MM.1S (cell line): Measurements from ENCODE around the gene RBM4.

Experiments
- DNase-seq: peaks from one replicate; pipeline ENCODE4 v3.0.0-alpha.2; 2015
- H2AFZ ChIP-seq: fragments of 300-600 bp; sonication (generic); 2 replicates; pipeline ENCODE4 v1.6.0; 2016; ENCODE audit warnings: antibody characterized with exemption, low read length
- H3F3A ChIP-seq: fragments of 300-600 bp; sonication (generic); 2 replicates; pipeline ENCODE4 v1.6.1; 2016; ENCODE audit warnings: mild to moderate bottlenecking, antibody characterized with exemption, low read length, moderate library complexity, mixed read lengths; ENCODE audit not compliant: insufficient read depth
- H3K27ac ChIP-seq: fragments of 300-600 bp; sonication (generic); 2 replicates; pipeline ENCODE4 v1.5.1; 2016; ENCODE audit warnings: mild to moderate bottlenecking, low read length
- H3K27me3 ChIP-seq: fragments of 300-600 bp; sonication (generic); replicated peaks from 2 replicates; pipeline ENCODE4 v1.6.0; 2016; ENCODE audit warnings: low read length; ENCODE audit not compliant: insufficient read depth
- H3K36me3 ChIP-seq: fragments of 300-600 bp; sonication (generic); replicated peaks from 2 replicates; pipeline ENCODE4 v1.6.1; 2016; ENCODE audit warnings: mild to moderate bottlenecking, low read length, mixed read lengths; ENCODE audit not compliant: insufficient read depth
- H3K4me1 ChIP-seq: fragments of 300-600 bp; sonication (generic); 2 replicates; pipeline ENCODE4 v1.6.1; 2016; ENCODE audit warnings: low read length, mixed read lengths
- H3K4me2 ChIP-seq: fragments of 300-600 bp; sonication (generic); 2 replicates; pipeline ENCODE4 v1.6.0; 2016; ENCODE audit warnings: low read depth, low read length
- H3K4me3 ChIP-seq: fragments of 300-600 bp; sonication (generic); 2 replicates; pipeline ENCODE4 v1.5.1; 2016; ENCODE audit warnings: low read length, mixed read lengths
- H3K79me2 ChIP-seq: fragments of 300-600 bp; sonication (generic); 2 replicates; pipeline ENCODE4 v1.6.1; 2016; ENCODE audit warnings: mixed run types, low read length, mixed read lengths
- H3K9ac ChIP-seq: fragments of 300-600 bp; sonication (generic); 2 replicates; pipeline ENCODE4 v1.6.1; 2016; ENCODE audit warnings: low read length, mixed read lengths
- H3K9me2 ChIP-seq: fragments of 300-600 bp; sonication (generic); replicated peaks from 2 replicates; pipeline ENCODE4 v1.6.1; 2016; ENCODE audit warnings: mild to moderate bottlenecking, low read length, mixed read lengths; ENCODE audit not compliant: insufficient read depth
- H3K9me3 ChIP-seq: fragments of 300-600 bp; sonication (generic); replicated peaks from 2 replicates; pipeline ENCODE4 v1.6.1; 2016; ENCODE audit warnings: mild to moderate bottlenecking, low read length, mixed read lengths; ENCODE audit not compliant: insufficient read depth
- H4K20me1 ChIP-seq: fragments of 300-600 bp; sonication (generic); 2 replicates; pipeline ENCODE4 v1.6.1; 2016; ENCODE audit warnings: mild to moderate bottlenecking, low read length, moderate library complexity, mixed read lengths; ENCODE audit not compliant: insufficient read depth
- EZH2 ChIP-seq: fragments of 300-600 bp; sonication (generic); optimal IDR thresholded peaks from 2 replicates; pipeline ENCODE3; 2017; ENCODE audit warnings: low read depth, mild to moderate bottlenecking, antibody characterized with exemption, low read length, mixed read lengths
- EZH2phosphoT487 ChIP-seq: fragments of 300-600 bp; sonication (generic); IDR thresholded peaks from 2 replicates; pipeline ENCODE4 v1.6.1; 2018; ENCODE audit warnings: antibody characterized with exemption, low read length
- TF ChIP-seq, protein P1 (sequence below): fragments of 300-600 bp; sonication (generic); IDR thresholded peaks from 2 replicates; pipeline ENCODE4 v1.5.1; 2016; ENCODE audit warnings: antibody characterized with exemption, low read length, mixed read lengths

Gene RBM4

DNA sequence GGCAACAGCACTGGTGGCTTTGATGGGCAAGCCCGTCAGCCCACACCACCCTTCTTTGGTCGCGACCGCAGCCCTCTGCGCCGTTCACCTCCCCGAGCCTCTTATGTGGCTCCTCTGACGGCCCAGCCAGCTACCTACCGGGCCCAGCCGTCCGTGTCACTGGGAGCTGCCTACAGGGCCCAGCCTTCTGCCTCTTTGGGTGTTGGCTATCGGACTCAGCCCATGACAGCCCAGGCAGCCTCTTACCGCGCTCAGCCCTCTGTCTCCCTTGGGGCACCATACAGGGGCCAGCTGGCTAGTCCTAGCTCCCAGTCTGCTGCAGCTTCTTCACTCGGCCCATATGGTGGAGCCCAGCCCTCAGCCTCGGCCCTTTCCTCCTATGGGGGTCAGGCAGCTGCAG is 14.1 kb upstream of the RBM4 start:
- no peak overlapping the region for H3K4me2 ChIP-seq
- no peak overlapping the region for H3K27ac ChIP-seq
- H3K9me2 ChIP-seq, result no peaks in the 10 kb centered on the region
- H3K36me3 ChIP-seq, result peaks cover 36% of the 10 kb centered on the region
- H3F3A ChIP-seq, result 0 out of 2 replicates have a peak, but pooled peaks cover 3% of the 10 kb centered on the region
- 0 out of 2 replicates have a peak, but pooled peaks cover 4% of the 10 kb centered on the region for H3K4me1 ChIP-seq
- TF ChIP-seq, protein P1, sequence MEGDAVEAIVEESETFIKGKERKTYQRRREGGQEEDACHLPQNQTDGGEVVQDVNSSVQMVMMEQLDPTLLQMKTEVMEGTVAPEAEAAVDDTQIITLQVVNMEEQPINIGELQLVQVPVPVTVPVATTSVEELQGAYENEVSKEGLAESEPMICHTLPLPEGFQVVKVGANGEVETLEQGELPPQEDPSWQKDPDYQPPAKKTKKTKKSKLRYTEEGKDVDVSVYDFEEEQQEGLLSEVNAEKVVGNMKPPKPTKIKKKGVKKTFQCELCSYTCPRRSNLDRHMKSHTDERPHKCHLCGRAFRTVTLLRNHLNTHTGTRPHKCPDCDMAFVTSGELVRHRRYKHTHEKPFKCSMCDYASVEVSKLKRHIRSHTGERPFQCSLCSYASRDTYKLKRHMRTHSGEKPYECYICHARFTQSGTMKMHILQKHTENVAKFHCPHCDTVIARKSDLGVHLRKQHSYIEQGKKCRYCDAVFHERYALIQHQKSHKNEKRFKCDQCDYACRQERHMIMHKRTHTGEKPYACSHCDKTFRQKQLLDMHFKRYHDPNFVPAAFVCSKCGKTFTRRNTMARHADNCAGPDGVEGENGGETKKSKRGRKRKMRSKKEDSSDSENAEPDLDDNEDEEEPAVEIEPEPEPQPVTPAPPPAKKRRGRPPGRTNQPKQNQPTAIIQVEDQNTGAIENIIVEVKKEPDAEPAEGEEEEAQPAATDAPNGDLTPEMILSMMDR, result no peak
- TF ChIP-seq EZH2 (no peak), EZH2phosphoT487 (no peak)
- no peak overlapping the region for H2AFZ ChIP-seq
- no peaks in the 10 kb centered on the region for H3K27me3 ChIP-seq
- no peaks in the 10 kb centered on the region for H3K9me3 ChIP-seq
- no peak overlapping the region for H3K9ac ChIP-seq
- H4K20me1 ChIP-seq, result peaks cover 88% of the 10 kb centered on the region
- peaks cover 100% of the 10 kb centered on the region for H3K79me2 ChIP-seq
- no peak overlapping the region for H3K4me3 ChIP-seq
- DNase-seq, result no peak

DNA sequence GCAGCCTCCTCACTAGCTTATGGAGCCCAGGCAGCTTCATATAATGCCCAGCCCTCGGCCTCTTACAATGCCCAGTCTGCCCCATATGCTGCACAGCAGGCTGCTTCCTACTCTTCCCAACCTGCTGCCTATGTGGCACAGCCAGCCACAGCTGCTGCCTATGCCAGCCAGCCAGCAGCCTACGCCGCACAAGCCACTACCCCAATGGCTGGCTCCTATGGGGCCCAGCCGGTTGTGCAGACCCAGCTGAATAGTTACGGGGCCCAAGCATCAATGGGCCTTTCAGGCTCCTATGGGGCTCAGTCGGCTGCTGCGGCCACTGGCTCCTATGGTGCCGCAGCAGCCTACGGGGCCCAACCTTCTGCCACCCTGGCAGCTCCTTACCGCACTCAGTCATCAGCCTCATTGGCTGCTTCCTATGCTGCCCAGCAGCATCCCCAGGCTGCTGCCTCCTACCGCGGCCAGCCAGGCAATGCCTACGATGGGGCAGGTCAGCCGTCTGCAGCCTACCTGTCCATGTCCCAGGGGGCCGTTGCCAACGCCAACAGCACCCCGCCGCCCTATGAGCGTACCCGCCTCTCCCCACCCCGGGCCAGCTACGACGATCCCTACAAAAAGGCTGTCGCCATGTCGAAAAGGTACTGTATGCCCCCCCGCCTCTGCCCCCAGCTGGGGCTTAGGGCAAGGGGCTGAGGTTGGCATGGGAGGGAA is 13.3 kb upstream of the RBM4 start:
- Histone ChIP-seq H3K4me1 (no peaks in the 10 kb centered on the region), H3K9me3 (no peaks in the 10 kb centered on the region), H3F3A (peaks cover 8% of the 10 kb centered on the region; the same call in 1 of the 2 replicates), H4K20me1 (peaks cover 83% of the 10 kb centered on the region), H3K79me2 (peaks cover 100% of the 10 kb centered on the region), H3K9me2 (no peaks in the 10 kb centered on the region), H3K27ac (no peak overlapping the region), H3K4me3 (no peak overlapping the region), H3K4me2 (no peak overlapping the region), H3K36me3 (peaks cover 39% of the 10 kb centered on the region), H3K9ac (no peak overlapping the region), H3K27me3 (no peaks in the 10 kb centered on the region), H2AFZ (no peak overlapping the region)
- TF ChIP-seq EZH2phosphoT487 (no peak), EZH2 (no peak)
- TF ChIP-seq, protein P1, result no peak
- no peak for DNase-seq

DNA sequence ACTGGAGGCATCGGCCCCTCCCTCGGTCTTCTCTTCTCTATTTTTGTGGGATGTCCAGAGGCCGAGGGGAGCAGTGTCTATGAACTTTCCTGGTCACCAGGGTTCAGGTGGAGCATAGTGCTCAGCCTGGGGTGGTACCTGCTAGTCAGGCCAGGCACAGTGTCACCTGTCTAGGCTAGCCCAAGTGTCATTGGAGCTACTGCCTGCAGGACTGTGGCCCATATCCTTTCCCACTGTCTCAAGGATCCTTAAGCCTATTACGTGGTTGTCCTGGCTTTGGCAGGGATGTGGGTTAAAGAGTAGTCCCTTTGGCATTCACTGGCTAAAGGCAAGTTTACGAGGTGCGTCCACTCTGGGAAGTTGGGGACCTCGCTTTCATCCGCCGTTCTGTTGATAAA is 12.8 kb upstream of the RBM4 start:
- H3K27ac ChIP-seq, result no peak overlapping the region
- H3F3A ChIP-seq, result peaks cover 10% of the 10 kb centered on the region; the same call in 1 of the 2 replicates
- DNase-seq, result no peak
- H3K4me3 ChIP-seq, result no peak overlapping the region
- TF ChIP-seq EZH2phosphoT487, result no peak
- TF ChIP-seq, protein P1, result no peak
- no peaks in the 10 kb centered on the region for H3K9me3 ChIP-seq
- peaks cover 39% of the 10 kb centered on the region for H3K36me3 ChIP-seq
- no peak overlapping the region for H2AFZ ChIP-seq
- no peaks in the 10 kb centered on the region for H3K27me3 ChIP-seq
- H4K20me1 ChIP-seq, result peaks cover 83% of the 10 kb centered on the region
- peaks cover 100% of the 10 kb centered on the region for H3K79me2 ChIP-seq
- H3K4me1 ChIP-seq, result no peaks in the 10 kb centered on the region
- no peaks in the 10 kb centered on the region for H3K9me2 ChIP-seq
- no peak overlapping the region for H3K9ac ChIP-seq
- no peak overlapping the region for H3K4me2 ChIP-seq
